KMS-11 (cell line): ENCODE data around the gene FRMD4A.

Experiments used
- H2AFZ ChIP-seq: fragments of 200-600 bp; sonication (generic); 2 replicates; pipeline ENCODE4 v1.6.1; 2016; ENCODE audit warnings: antibody characterized with exemption, mixed run types, low read depth
- H3K27ac ChIP-seq: fragments of 200-600 bp; sonication (generic); 2 replicates; pipeline ENCODE4 v1.6.1; 2016; ENCODE audit warnings: mild to moderate bottlenecking, mixed run types
- H3K27me3 ChIP-seq: fragments of 200-600 bp; sonication (generic); 2 replicates; pipeline ENCODE4 v1.6.1; 2017; ENCODE audit warnings: mild to moderate bottlenecking, low read depth, mixed run types, moderate library complexity; ENCODE audit not compliant: insufficient read depth
- H3K36me3 ChIP-seq: fragments of 200-600 bp; sonication (generic); 2 replicates; pipeline ENCODE4 v1.6.1; 2017; ENCODE audit warnings: mild to moderate bottlenecking, mixed run types; ENCODE audit not compliant: insufficient read depth
- H3K4me1 ChIP-seq: fragments of 200-600 bp; sonication (generic); 2 replicates; pipeline ENCODE4 v1.6.1; 2016; ENCODE audit warnings: mild to moderate bottlenecking, low read depth, mixed run types; ENCODE audit not compliant: poor library complexity, severe bottlenecking
- H3K4me2 ChIP-seq: fragments of 200-600 bp; sonication (generic); 2 replicates; pipeline ENCODE4 v1.7.0; 2016; ENCODE audit warnings: mild to moderate bottlenecking, mixed run types
- H3K4me3 ChIP-seq: fragments of 200-600 bp; sonication (generic); IDR thresholded peaks from 2 replicates; pipeline ENCODE4 v1.6.1; 2017; ENCODE audit warnings: low read depth, low read length, mixed read lengths; ENCODE audit not compliant: insufficient read depth
- H3K79me2 ChIP-seq: fragments of 200-600 bp; sonication (generic); 2 replicates; pipeline ENCODE4 v1.6.1; 2016; ENCODE audit warnings: low read depth, mixed run types; ENCODE audit not compliant: insufficient read depth
- H3K9ac ChIP-seq: fragments of 200-600 bp; sonication (generic); 2 replicates; pipeline ENCODE4 v1.6.1; 2016; ENCODE audit warnings: mild to moderate bottlenecking, mixed run types
- H4K20me1 ChIP-seq: fragments of 200-600 bp; sonication (generic); 2 replicates; pipeline ENCODE4 v1.6.1; 2016; ENCODE audit warnings: mild to moderate bottlenecking, mixed run types; ENCODE audit not compliant: insufficient read depth
- CTCF ChIP-seq: fragments of 200-600 bp; sonication (generic); conservative IDR thresholded peaks from 2 replicates; pipeline ENCODE4 v1.6.1; 2017; ENCODE audit warnings: low read depth, mild to moderate bottlenecking, antibody characterized with exemption, low read length, moderate library complexity, mixed read lengths

The FRMD4A gene

GRCh38 chr10:13994932-13995331 is 335.8 kb downstream of the FRMD4A start:
- Histone ChIP-seq H3K9ac (no peak overlapping the region), H3K4me3 (no peak overlapping the region), H3K4me2 (no peak overlapping the region), H3K79me2 (no peaks in the 10 kb centered on the region), H2AFZ (no peak overlapping the region), H3K27ac (no peak overlapping the region), H3K36me3 (no peaks in the 10 kb centered on the region), H3K4me1 (no peaks in the 10 kb centered on the region), H4K20me1 (no peaks in the 10 kb centered on the region), H3K27me3 (no peaks in the 10 kb centered on the region)
- no peak for TF ChIP-seq CTCF

- Histone ChIP-seq H3K27me3 (no peaks in the 10 kb centered on the region), H3K9ac (no peak overlapping the region), H3K36me3 (no peaks in the 10 kb centered on the region), H3K4me2 (no peak overlapping the region), H2AFZ (no peak overlapping the region), H3K4me1 (no peaks in the 10 kb centered on the region), H3K27ac (no peak overlapping the region), H3K79me2 (no peaks in the 10 kb centered on the region), H4K20me1 (no peaks in the 10 kb centered on the region), H3K4me3 (no peak overlapping the region)
- TF ChIP-seq CTCF: no peak
Measured at GRCh38 chr10:13993673-13994089, 337.0 kb downstream of the FRMD4A start.

- H3K4me2 ChIP-seq: no peak overlapping the region
- no peaks in the 10 kb centered on the region for H4K20me1 ChIP-seq
- no peaks in the 10 kb centered on the region for H3K79me2 ChIP-seq
- H3K9ac ChIP-seq: no peak overlapping the region
- H3K27ac ChIP-seq: no peak overlapping the region
- H3K4me3 ChIP-seq: no peak overlapping the region
- no peak overlapping the region for H2AFZ ChIP-seq
- TF ChIP-seq CTCF: no peak
- no peaks in the 10 kb centered on the region for H3K4me1 ChIP-seq
- no peaks in the 10 kb centered on the region for H3K36me3 ChIP-seq
- no peaks in the 10 kb centered on the region for H3K27me3 ChIP-seq
Measured at GRCh38 chr10:13993169-13993568, 337.6 kb downstream of the FRMD4A start.

GRCh38 chr10:13991353-13991752 is 339.4 kb downstream of the FRMD4A start:
- no peak for TF ChIP-seq CTCF
- Histone ChIP-seq H3K9ac (no peak overlapping the region), H3K79me2 (no peaks in the 10 kb centered on the region), H3K36me3 (no peaks in the 10 kb centered on the region), H4K20me1 (no peaks in the 10 kb centered on the region), H3K27ac (no peak overlapping the region), H3K4me1 (no peaks in the 10 kb centered on the region), H3K4me2 (no peak overlapping the region), H2AFZ (no peak overlapping the region), H3K4me3 (no peak overlapping the region), H3K27me3 (no peaks in the 10 kb centered on the region)

GRCh38 chr10:13990946-13991345 is 339.8 kb downstream of the FRMD4A start:
- Histone ChIP-seq H3K79me2 (no peaks in the 10 kb centered on the region), H3K4me1 (no peaks in the 10 kb centered on the region), H3K4me3 (no peak overlapping the region), H3K9ac (no peak overlapping the region), H3K4me2 (no peak overlapping the region), H3K27me3 (no peaks in the 10 kb centered on the region), H3K36me3 (no peaks in the 10 kb centered on the region), H2AFZ (no peak overlapping the region), H3K27ac (no peak overlapping the region), H4K20me1 (no peaks in the 10 kb centered on the region)
- no peak for TF ChIP-seq CTCF
